ENCODE measurements around the gene COG2. TPM values are rescaled to one million over a fixed set of nuclear protein-coding genes. Genes with fewer than 3 reads are reported as not detected.

The COG2 gene
- polyA plus RNA-seq, 1 donor (not counting 4 experiments of a cell fraction or from before 2014, with no cell fraction given): 18.6 TPM

DNA sequence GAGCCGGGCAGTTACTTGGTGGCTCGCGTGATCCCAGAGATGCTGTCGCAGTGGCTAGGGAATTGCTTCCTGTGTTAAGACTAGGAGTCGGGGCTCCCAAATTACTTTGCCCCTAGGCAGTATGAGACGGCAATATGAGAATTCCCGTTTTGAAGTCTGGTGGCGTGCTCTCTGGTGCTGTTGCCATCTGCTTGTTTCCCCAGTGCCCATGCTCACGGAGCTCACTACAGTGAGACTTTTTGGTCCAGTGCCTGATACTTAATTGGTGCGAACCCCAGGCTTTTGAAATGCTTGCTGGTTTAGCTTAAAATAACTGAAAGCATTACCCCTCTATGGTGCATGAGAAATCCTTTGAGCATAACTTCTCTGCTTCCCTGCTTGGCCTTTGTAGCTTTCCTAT is 49.3 kb downstream of the COG2 start:
- no peaks in the 10 kb centered on the region for H3K79me2 ChIP-seq (ENCODE audit: control insufficient read depth, insufficient read depth, low read length)
- TF ChIP-seq, protein P1, sequence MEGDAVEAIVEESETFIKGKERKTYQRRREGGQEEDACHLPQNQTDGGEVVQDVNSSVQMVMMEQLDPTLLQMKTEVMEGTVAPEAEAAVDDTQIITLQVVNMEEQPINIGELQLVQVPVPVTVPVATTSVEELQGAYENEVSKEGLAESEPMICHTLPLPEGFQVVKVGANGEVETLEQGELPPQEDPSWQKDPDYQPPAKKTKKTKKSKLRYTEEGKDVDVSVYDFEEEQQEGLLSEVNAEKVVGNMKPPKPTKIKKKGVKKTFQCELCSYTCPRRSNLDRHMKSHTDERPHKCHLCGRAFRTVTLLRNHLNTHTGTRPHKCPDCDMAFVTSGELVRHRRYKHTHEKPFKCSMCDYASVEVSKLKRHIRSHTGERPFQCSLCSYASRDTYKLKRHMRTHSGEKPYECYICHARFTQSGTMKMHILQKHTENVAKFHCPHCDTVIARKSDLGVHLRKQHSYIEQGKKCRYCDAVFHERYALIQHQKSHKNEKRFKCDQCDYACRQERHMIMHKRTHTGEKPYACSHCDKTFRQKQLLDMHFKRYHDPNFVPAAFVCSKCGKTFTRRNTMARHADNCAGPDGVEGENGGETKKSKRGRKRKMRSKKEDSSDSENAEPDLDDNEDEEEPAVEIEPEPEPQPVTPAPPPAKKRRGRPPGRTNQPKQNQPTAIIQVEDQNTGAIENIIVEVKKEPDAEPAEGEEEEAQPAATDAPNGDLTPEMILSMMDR (optimal IDR thresholded peaks at IDR 0.05 in 1 of 3, IDR thresholded peaks at IDR 0.05 in 1 of 3, conservative IDR thresholded peaks at IDR 0.05 in 1 of 3; ENCODE audit: extremely low read depth in 1 of 3, insufficient read depth in 2 of 3, low read length in 3 of 3): no peak
- no peak for TF ChIP-seq EZH2 (IDR thresholded peaks at IDR 0.05; ENCODE audit: low read length)
- dilution Hi-C loops (cut with MboI; ENCODE audit: extremely low pct_ligation_motif_present, low sequenced_read_pairs): no loop called here
- H3K4me1 ChIP-seq (ENCODE audit: control insufficient read depth, extremely low read depth, insufficient read depth, low read length): no peaks in the 10 kb centered on the region
- no peak for FAIRE-seq
- no peak for DNase-seq (ENCODE audit: low read depth, low spot score)
- peaks cover 23 to 24% of the 10 kb centered on the region in 2 experiments for H3K36me3 ChIP-seq (ENCODE audit: control insufficient read depth in 2 of 2, extremely low read depth in 1 of 2, insufficient read depth in 2 of 2, low read length in 2 of 2)
- no peaks in the 10 kb centered on the region for H3K9me1 ChIP-seq (ENCODE audit: control insufficient read depth, extremely low read depth, insufficient read depth, low read length)
- no peaks in the 10 kb centered on the region for H3K9me3 ChIP-seq (ENCODE audit: control insufficient read depth, low read depth, low read length)
- no peak overlapping the region for H3K4me3 ChIP-seq (ENCODE audit: control insufficient read depth in 2 of 3, extremely low read depth in 1 of 3, insufficient read depth in 2 of 3, low read depth in 1 of 3, low read length in 3 of 3)
- H3K9ac ChIP-seq (ENCODE audit: control insufficient read depth, extremely low read depth, insufficient read depth, low read length): no peak overlapping the region
- no peaks in the 10 kb centered on the region for H4K20me1 ChIP-seq (ENCODE audit: control insufficient read depth, extremely low read depth, insufficient read depth, low read length)
- H3K27me3 ChIP-seq (ENCODE audit: control insufficient read depth, extremely low read depth, insufficient read depth, low read length): no peaks in the 10 kb centered on the region
- H3K4me2 ChIP-seq (ENCODE audit: control insufficient read depth, extremely low read depth, insufficient read depth, low read depth, low read length): no peak overlapping the region
- no peak overlapping the region for H3K27ac ChIP-seq (ENCODE audit: control insufficient read depth, insufficient read depth, low read length)
- no peak overlapping the region for H2AFZ ChIP-seq (ENCODE audit: control insufficient read depth, low read length)

DNA sequence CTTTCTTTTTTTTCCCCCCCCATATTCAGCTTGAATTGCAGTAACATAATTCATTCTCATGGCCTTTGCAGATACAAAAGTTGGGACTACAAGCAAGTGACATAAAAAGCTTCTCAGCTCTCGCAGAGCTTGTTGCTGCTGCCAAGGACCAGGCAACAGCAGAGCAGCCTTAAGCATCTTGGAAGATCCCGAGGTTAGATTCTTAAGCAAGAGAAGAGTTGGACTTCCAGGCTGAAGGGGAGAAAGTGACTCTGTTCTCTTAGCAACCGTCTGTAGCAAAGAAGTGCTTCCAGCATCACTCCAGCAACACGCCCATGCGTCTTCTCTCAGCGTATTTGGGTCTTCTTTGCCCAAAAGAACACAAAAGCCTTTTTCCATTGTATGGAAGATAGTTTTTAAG is 50.9 kb downstream of the COG2 start:
- no peak overlapping the region for H3K4me2 ChIP-seq (ENCODE audit: control insufficient read depth, extremely low read depth, insufficient read depth, low read depth, low read length)
- H3K27ac ChIP-seq (ENCODE audit: control insufficient read depth, insufficient read depth, low read length): no peak overlapping the region
- DNase-seq (ENCODE audit: low read depth, low spot score): no peak
- dilution Hi-C loops (cut with MboI; ENCODE audit: extremely low pct_ligation_motif_present, low sequenced_read_pairs): no loop called here
- H3K36me3 ChIP-seq (ENCODE audit: control insufficient read depth in 2 of 2, extremely low read depth in 1 of 2, insufficient read depth in 2 of 2, low read length in 2 of 2): peaks cover 20 to 24% of the 10 kb centered on the region in 2 experiments
- no peaks in the 10 kb centered on the region for H4K20me1 ChIP-seq (ENCODE audit: control insufficient read depth, extremely low read depth, insufficient read depth, low read length)
- FAIRE-seq: no peak
- TF ChIP-seq, protein P1 (optimal IDR thresholded peaks at IDR 0.05 in 1 of 3, IDR thresholded peaks at IDR 0.05 in 1 of 3, conservative IDR thresholded peaks at IDR 0.05 in 1 of 3; ENCODE audit: extremely low read depth in 1 of 3, insufficient read depth in 2 of 3, low read length in 3 of 3): no peak
- no peak for TF ChIP-seq EZH2 (IDR thresholded peaks at IDR 0.05; ENCODE audit: low read length)
- H3K9me3 ChIP-seq (ENCODE audit: control insufficient read depth, low read depth, low read length): no peaks in the 10 kb centered on the region
- H3K79me2 ChIP-seq (ENCODE audit: control insufficient read depth, insufficient read depth, low read length): no peaks in the 10 kb centered on the region
- no peak overlapping the region for H3K9ac ChIP-seq (ENCODE audit: control insufficient read depth, extremely low read depth, insufficient read depth, low read length)
- no peaks in the 10 kb centered on the region for H3K4me1 ChIP-seq (ENCODE audit: control insufficient read depth, extremely low read depth, insufficient read depth, low read length)
- H3K27me3 ChIP-seq (ENCODE audit: control insufficient read depth, extremely low read depth, insufficient read depth, low read length): no peaks in the 10 kb centered on the region
- H3K9me1 ChIP-seq (ENCODE audit: control insufficient read depth, extremely low read depth, insufficient read depth, low read length): no peaks in the 10 kb centered on the region
- no peak overlapping the region for H2AFZ ChIP-seq (ENCODE audit: control insufficient read depth, low read length)
- no peak overlapping the region for H3K4me3 ChIP-seq (ENCODE audit: control insufficient read depth in 2 of 3, extremely low read depth in 1 of 3, insufficient read depth in 2 of 3, low read depth in 1 of 3, low read length in 3 of 3)

Measured in keratinocyte (primary cell).